Activated naive CD8-positive, alpha-beta T cell treated with anti-CD3 and anti-CD28 coated beads for 36 hours (primary cell): ENCODE data around the gene KIAA1958. TPM values are rescaled to one million over a fixed set of nuclear protein-coding genes. Genes with fewer than 3 reads are reported as not detected.
A peak's percentile ranks its signal among the peaks of the same experiment; 100 is the strongest.

Experiments used
- DNase-seq: peaks from one replicate; pipeline ENCODE4 v3.0.0; 2021
- H3K27ac Mint-ChIP-seq: one replicate; pipeline ENCODE4 v1.8.0; 2022; ENCODE audit warnings: mild to moderate bottlenecking, moderate library complexity, mixed read lengths
- H3K27me3 Mint-ChIP-seq: one replicate; pipeline ENCODE4 v1.8.0; 2022; ENCODE audit warnings: mild to moderate bottlenecking, mixed read lengths
- H3K36me3 Mint-ChIP-seq: one replicate; pipeline ENCODE4 v1.8.0; 2021; ENCODE audit warnings: mild to moderate bottlenecking, mixed read lengths
- H3K4me1 Mint-ChIP-seq: one replicate; pipeline ENCODE4 v1.8.0; 2021; ENCODE audit warnings: mixed read lengths
- H3K4me3 Mint-ChIP-seq: one replicate; pipeline ENCODE4 v1.8.0; 2022; ENCODE audit warnings: mild to moderate bottlenecking, moderate library complexity, mixed read lengths
- H3K9me3 Mint-ChIP-seq: one replicate; pipeline ENCODE4 v1.8.0; 2022; ENCODE audit warnings: mixed read lengths
- total RNA-seq, 2 experiments: library from RNA; stranded (reverse); gene quantifications; one replicate each; pipeline ENCODE4 v1.2.3, GENCODE V29; 2021

Gene KIAA1958
- total RNA-seq = 1 to 10 TPM; 8.4 to 8.8 TPM

- DNase-seq = peak; percentile 91
- H3K27ac Mint-ChIP-seq = peak within 1 kb of the TSS; percentile 98
- peaks cover 7% of the 10 kb centered on the region for H3K36me3 Mint-ChIP-seq
- peak within 1 kb of the TSS; percentile 94 for H3K4me3 Mint-ChIP-seq
- no peaks in the 10 kb centered on the region for H3K27me3 Mint-ChIP-seq
- H3K4me1 Mint-ChIP-seq = peaks cover 38% of the 10 kb centered on the region
- no peaks in the 10 kb centered on the region for H3K9me3 Mint-ChIP-seq
Observed at GRCh38 chr9:112486221-112487007, at the start of gene KIAA1958. Gene KIAA1958 (plus strand): TSS chr9:112486827. CDS start chr9:112574081, 87,254 bp downstream.

GRCh38 chr9:112437406-112437805 lies 49.2 kb upstream of the KIAA1958 start:
- no peaks in the 10 kb centered on the region for H3K36me3 Mint-ChIP-seq
- no peak overlapping the region for H3K4me3 Mint-ChIP-seq

GRCh38 chr9:112439171-112439570 lies 47.5 kb upstream of the KIAA1958 start:
- Mint-ChIP-seq H3K27me3 (no peaks in the 10 kb centered on the region), H3K36me3 (no peaks in the 10 kb centered on the region), H3K9me3 (no peaks in the 10 kb centered on the region)

More at GRCh38 chr9:112437406-112437805, 49.2 kb upstream of the KIAA1958 start:
- H3K27me3 Mint-ChIP-seq = no peaks in the 10 kb centered on the region
- DNase-seq = no peak
- H3K4me1 Mint-ChIP-seq = no peaks in the 10 kb centered on the region
- H3K9me3 Mint-ChIP-seq = no peaks in the 10 kb centered on the region
- no peak overlapping the region for H3K27ac Mint-ChIP-seq

GRCh38 chr9:112439825-112440224 lies 46.8 kb upstream of the KIAA1958 start:
- no peak overlapping the region for H3K4me3 Mint-ChIP-seq
- DNase-seq = no peak
- H3K36me3 Mint-ChIP-seq = no peaks in the 10 kb centered on the region
- H3K27me3 Mint-ChIP-seq = no peaks in the 10 kb centered on the region
- no peaks in the 10 kb centered on the region for H3K9me3 Mint-ChIP-seq
- H3K27ac Mint-ChIP-seq = no peak overlapping the region
- H3K4me1 Mint-ChIP-seq = no peaks in the 10 kb centered on the region

More at GRCh38 chr9:112439171-112439570, 47.5 kb upstream of the KIAA1958 start:
- no peaks in the 10 kb centered on the region for H3K4me1 Mint-ChIP-seq
- no peak overlapping the region for H3K4me3 Mint-ChIP-seq
- DNase-seq = no peak
- no peak overlapping the region for H3K27ac Mint-ChIP-seq

- no peak for DNase-seq
- H3K4me1 Mint-ChIP-seq = peaks cover 2% of the 10 kb centered on the region
- H3K36me3 Mint-ChIP-seq = peaks cover 2% of the 10 kb centered on the region
- H3K4me3 Mint-ChIP-seq = no peak overlapping the region
- H3K27me3 Mint-ChIP-seq = no peaks in the 10 kb centered on the region
- H3K27ac Mint-ChIP-seq = no peak overlapping the region
- no peaks in the 10 kb centered on the region for H3K9me3 Mint-ChIP-seq
Observed at GRCh38 chr9:112443200-112443599, 43.4 kb upstream of the KIAA1958 start.

GRCh38 chr9:112443636-112444035 lies 43.0 kb upstream of the KIAA1958 start:
- peaks cover 2% of the 10 kb centered on the region for H3K4me1 Mint-ChIP-seq
- H3K9me3 Mint-ChIP-seq = no peaks in the 10 kb centered on the region
- DNase-seq = no peak
- H3K4me3 Mint-ChIP-seq = no peak overlapping the region
- H3K27me3 Mint-ChIP-seq = no peaks in the 10 kb centered on the region
- H3K27ac Mint-ChIP-seq = no peak overlapping the region
- H3K36me3 Mint-ChIP-seq = peaks cover 2% of the 10 kb centered on the region

- DNase-seq = no peak
- H3K27me3 Mint-ChIP-seq = no peaks in the 10 kb centered on the region
- H3K27ac Mint-ChIP-seq = no peak overlapping the region
- no peak overlapping the region for H3K4me3 Mint-ChIP-seq
- H3K4me1 Mint-ChIP-seq = peaks cover 2% of the 10 kb centered on the region
- H3K36me3 Mint-ChIP-seq = peaks cover 2% of the 10 kb centered on the region
- H3K9me3 Mint-ChIP-seq = no peaks in the 10 kb centered on the region
Observed at GRCh38 chr9:112445196-112445595, 41.4 kb upstream of the KIAA1958 start.

GRCh38 chr9:112446080-112446479 lies 40.5 kb upstream of the KIAA1958 start:
- H3K27me3 Mint-ChIP-seq = no peaks in the 10 kb centered on the region
- peaks cover 2% of the 10 kb centered on the region for H3K36me3 Mint-ChIP-seq
- DNase-seq = no peak
- peaks cover 2% of the 10 kb centered on the region for H3K4me1 Mint-ChIP-seq
- H3K9me3 Mint-ChIP-seq = no peaks in the 10 kb centered on the region
- no peak overlapping the region for H3K27ac Mint-ChIP-seq
- H3K4me3 Mint-ChIP-seq = no peak overlapping the region

GRCh38 chr9:112446526-112446925 lies 40.1 kb upstream of the KIAA1958 start:
- Mint-ChIP-seq H3K36me3 (peaks cover 2% of the 10 kb centered on the region), H3K9me3 (no peaks in the 10 kb centered on the region), H3K27me3 (no peaks in the 10 kb centered on the region), H3K27ac (no peak overlapping the region), H3K4me3 (no peak overlapping the region), H3K4me1 (peaks cover 2% of the 10 kb centered on the region)
- no peak for DNase-seq

- DNase-seq = no peak
- Mint-ChIP-seq H3K4me1 (peaks cover 2% of the 10 kb centered on the region), H3K4me3 (no peak overlapping the region), H3K27me3 (no peaks in the 10 kb centered on the region), H3K27ac (no peak overlapping the region), H3K36me3 (peaks cover 2% of the 10 kb centered on the region), H3K9me3 (no peaks in the 10 kb centered on the region)
Observed at GRCh38 chr9:112447283-112447761, 39.3 kb upstream of the KIAA1958 start.

- Mint-ChIP-seq H3K27ac (no peak overlapping the region), H3K36me3 (peaks cover 15% of the 10 kb centered on the region), H3K4me3 (no peak overlapping the region), H3K27me3 (no peaks in the 10 kb centered on the region), H3K9me3 (peaks cover 2% of the 10 kb centered on the region), H3K4me1 (no peaks in the 10 kb centered on the region)
- DNase-seq = no peak
Observed at GRCh38 chr9:112462855-112463254, 23.8 kb upstream of the KIAA1958 start.

- DNase-seq = no peak
- Mint-ChIP-seq H3K9me3 (peaks cover 2% of the 10 kb centered on the region), H3K36me3 (peaks cover 12% of the 10 kb centered on the region), H3K4me3 (no peak overlapping the region), H3K27me3 (no peaks in the 10 kb centered on the region), H3K4me1 (no peaks in the 10 kb centered on the region), H3K27ac (no peak overlapping the region)
Observed at GRCh38 chr9:112465352-112465751, 21.3 kb upstream of the KIAA1958 start.

GRCh38 chr9:112472996-112473395 lies 13.6 kb upstream of the KIAA1958 start:
- Mint-ChIP-seq H3K27ac (no peak overlapping the region), H3K27me3 (no peaks in the 10 kb centered on the region), H3K36me3 (peaks cover 32% of the 10 kb centered on the region), H3K4me1 (no peaks in the 10 kb centered on the region), H3K4me3 (no peak overlapping the region), H3K9me3 (peaks cover 4% of the 10 kb centered on the region)
- no peak for DNase-seq

- Mint-ChIP-seq H3K27ac (no peak overlapping the region), H3K36me3 (peaks cover 39% of the 10 kb centered on the region), H3K9me3 (peaks cover 8% of the 10 kb centered on the region), H3K4me1 (no peaks in the 10 kb centered on the region), H3K4me3 (no peak overlapping the region), H3K27me3 (no peaks in the 10 kb centered on the region)
- DNase-seq = no peak
Observed at GRCh38 chr9:112473986-112474385, 12.6 kb upstream of the KIAA1958 start.

GRCh38 chr9:112475318-112475717 lies 11.3 kb upstream of the KIAA1958 start:
- peaks cover 41% of the 10 kb centered on the region for H3K36me3 Mint-ChIP-seq
- H3K27me3 Mint-ChIP-seq = no peaks in the 10 kb centered on the region
- H3K4me3 Mint-ChIP-seq = no peak overlapping the region
- H3K9me3 Mint-ChIP-seq = peaks cover 8% of the 10 kb centered on the region
- H3K27ac Mint-ChIP-seq = no peak overlapping the region
- no peaks in the 10 kb centered on the region for H3K4me1 Mint-ChIP-seq
- no peak for DNase-seq

- Mint-ChIP-seq H3K27me3 (no peaks in the 10 kb centered on the region), H3K9me3 (peaks cover 8% of the 10 kb centered on the region), H3K4me3 (no peak overlapping the region), H3K27ac (no peak overlapping the region), H3K4me1 (no peaks in the 10 kb centered on the region), H3K36me3 (peaks cover 45% of the 10 kb centered on the region)
- no peak for DNase-seq
Observed at GRCh38 chr9:112477330-112477729, 9.3 kb upstream of the KIAA1958 start.
